GM12878 (cell line): ENCODE results near the gene PDE6D. TPM values are rescaled to one million over a fixed set of nuclear protein-coding genes. Genes with fewer than 3 reads are reported as not detected.

ENCODE experiments used
- ATAC-seq: fragments of 200-7000 bp; cut with Tn5 transposase; 3 replicates; pipeline ENCODE4 v1.9.1; 2020; ENCODE audit warnings: mild to moderate bottlenecking, moderate library complexity
- BruUV-seq: library from RNA; stranded (reverse); fragments of 400-500 nt; replicated peaks from 2 replicates; lab custom pipeline; 2021; lab: Mats Ljungman, UMichigan
- CTCF ChIA-PET: fragments of 300-600 bp; sonication (Branson Sonifier 250); formaldehyde crosslinking; extraction: SDS; loops from one replicate; lab custom pipeline; 2021; ENCODE audit warnings: inconsistent platforms; lab: Yijun Ruan, JAX
- POLR2A ChIA-PET: fragments of 350-600 bp; formaldehyde crosslinking; extraction: SDS; loops from one replicate; lab custom pipeline; 2021; ENCODE audit warnings: inconsistent platforms; lab: Charles Lee
- RAD21 ChIA-PET: fragments of 300-600 bp; sonication (Branson Sonifier 250); formaldehyde crosslinking; loops from one replicate; lab custom pipeline; 2023; ENCODE audit warnings: antibody characterized with exemption; ENCODE audit not compliant: unreplicated experiment; lab: Charles Lee
- SMC1A ChIA-PET: fragments of 300-600 bp; sonication (Branson Sonifier 250); formaldehyde crosslinking; loops from one replicate; lab custom pipeline; 2023; ENCODE audit not compliant: unreplicated experiment, uncharacterized antibody; lab: Charles Lee
- DNase-seq: peaks from one replicate; pipeline ENCODE4 v3.0.0-alpha.2; 2011; ENCODE audit warnings: low read depth, low spot score
- FAIRE-seq: peaks from 3 replicates; lab custom pipeline; 2011; peaks lifted over from hg19 to GRCh38; lab: Jason Lieb, UNC
- H2AFZ ChIP-seq: 2 replicates; pipeline ENCODE4 v1.6.0; 2011; ENCODE audit warnings: low read depth, low read length, control low read depth; ENCODE audit not compliant: control insufficient read depth
- H3K27ac ChIP-seq: 2 replicates; pipeline ENCODE4 v1.5.1; 2011; ENCODE audit warnings: control low read depth; ENCODE audit not compliant: control insufficient read depth, insufficient read depth
- H3K27me3 ChIP-seq, 2 experiments: replicated peaks in 1 of 2; 2 replicates each; pipeline versions ENCODE4 v1.6.0 to v1.6.1; 2011; ENCODE audit warnings: low read length in 1 of 2; ENCODE audit not compliant: control insufficient read depth in 2 of 2, insufficient read depth in 2 of 2
- H3K36me3 ChIP-seq, 2 experiments: 2 replicates each; pipeline ENCODE4 v1.5.1; 2011; ENCODE audit warnings: low read length in 1 of 2; ENCODE audit not compliant: control insufficient read depth in 2 of 2, insufficient read depth in 2 of 2
- H3K4me1 ChIP-seq: 2 replicates; pipeline ENCODE4 v1.6.1; 2011; ENCODE audit warnings: mild to moderate bottlenecking, low read length, moderate library complexity, mixed read lengths; ENCODE audit not compliant: control insufficient read depth, insufficient read depth
- H3K4me2 ChIP-seq: 2 replicates; pipeline ENCODE4 v1.6.0; 2011; ENCODE audit warnings: control low read depth; ENCODE audit not compliant: control insufficient read depth, insufficient read depth
- H3K4me3 ChIP-seq: fragments of 200-600 bp; sonication (generic); 2 replicates; pipeline ENCODE4 v1.5.1; 2016
- H3K79me2 ChIP-seq: 2 replicates; pipeline ENCODE4 v1.6.0; 2011; ENCODE audit warnings: low read length; ENCODE audit not compliant: control insufficient read depth, insufficient read depth
- H3K9ac ChIP-seq: 2 replicates; pipeline ENCODE4 v1.8.0; 2011; ENCODE audit warnings: low read length, control low read depth, mixed read lengths; ENCODE audit not compliant: control insufficient read depth, insufficient read depth
- H3K9me3 ChIP-seq: replicated peaks from 3 replicates; pipeline ENCODE4 v1.5.1; 2011; ENCODE audit warnings: mild to moderate bottlenecking, low read length; ENCODE audit not compliant: control insufficient read depth, insufficient read depth
- H4K20me1 ChIP-seq: 2 replicates; pipeline ENCODE4 v1.6.0; 2011; ENCODE audit not compliant: control insufficient read depth, insufficient read depth
- CUX1 ChIP-seq: IDR thresholded peaks from 2 replicates; pipeline ENCODE4 v1.6.1; 2012; ENCODE audit warnings: improper control_type of control experiment, low read depth, low read length; ENCODE audit not compliant: insufficient replicate concordance
- EP300 ChIP-seq, 2 experiments: fragments of 150-350 bp in 1 of 2; IDR thresholded peaks; 2 replicates each; pipeline ENCODE4 v1.6.1; 2011 to 2012; ENCODE audit warnings: low read depth in 2 of 2, low read length in 2 of 2, borderline replicate concordance in 1 of 2, improper control_type of control experiment in 1 of 2, inconsistent platforms in 1 of 2; ENCODE audit not compliant: control insufficient read depth in 1 of 2
- HDAC2 ChIP-seq: fragments of 200-600 bp; sonication (generic); IDR thresholded peaks from 2 replicates; pipeline ENCODE4 v1.6.1; 2017
- KDM1A ChIP-seq: fragments of 200-600 bp; sonication (generic); IDR thresholded peaks from 2 replicates; pipeline ENCODE4 v1.6.1; 2016; ENCODE audit warnings: borderline replicate concordance
- MAX ChIP-seq: IDR thresholded peaks from 2 replicates; pipeline ENCODE4 v1.6.1; 2012; ENCODE audit warnings: low read depth, low read length, improper control_type of control experiment
- MXI1 ChIP-seq: fragments of 150-350 bp; IDR thresholded peaks from 2 replicates; pipeline ENCODE4 v1.6.1; 2011; ENCODE audit warnings: low read depth, mild to moderate bottlenecking, inconsistent platforms, low read length, improper control_type of control experiment
- NBN ChIP-seq: fragments of 450-650 bp; IDR thresholded peaks from 2 replicates; pipeline ENCODE4 v1.6.1; 2016
- PAX5 ChIP-seq: IDR thresholded peaks from 2 replicates; pipeline ENCODE4 v1.6.1; 2011; ENCODE audit warnings: low read depth, low read length, borderline replicate concordance
- RCOR1 ChIP-seq: conservative IDR thresholded peaks from 2 replicates; pipeline ENCODE4 v1.6.1; 2012; ENCODE audit warnings: low read depth, low read length, improper control_type of control experiment
- SREBF1 ChIP-seq: IDR thresholded peaks from 2 replicates; pipeline ENCODE4 v1.6.1; 2012; ENCODE audit warnings: mild to moderate bottlenecking, low read length
- TCF12 ChIP-seq: IDR thresholded peaks from 2 replicates; pipeline ENCODE4 v1.6.1; 2011; ENCODE audit warnings: low read depth, mild to moderate bottlenecking, low read length
- ZNF24 ChIP-seq: fragments of 450-650 bp; IDR thresholded peaks from 2 replicates; pipeline ENCODE4 v1.6.1; 2017; ENCODE audit warnings: antibody characterized with exemption, mild to moderate bottlenecking
- ZNF274 ChIP-seq: IDR thresholded peaks from one replicate; pipeline ENCODE4 v1.8.0; 2011; ENCODE audit not compliant: insufficient read length, insufficient read depth
- ZNF622 ChIP-seq: fragments of 450-650 bp; IDR thresholded peaks from 2 replicates; pipeline ENCODE4 v1.6.1; 2017; ENCODE audit warnings: mild to moderate bottlenecking, inconsistent platforms
- WGBS: methylation state at CpG from one replicate; pipeline ENCODE4 v1.1.6; 2016; ENCODE audit warnings: low lambda C conversion rate; ENCODE audit not compliant: insufficient replicate concordance, insufficient coverage; ENCODE audit errors: missing lambda C conversion rate; 5-methylcytosine and 5-hydroxymethylcytosine counted together
- in situ Hi-C: fragments of 300-500 bp; cut with MboI; formaldehyde crosslinking; loops from 9 replicates; pipeline ENCODE4 v1.14.3; 2018; ENCODE audit warnings: mixed read lengths
- intact Hi-C: fragments of 100-400 bp; cut with micrococcal nuclease; formaldehyde crosslinking; loops from one replicate; pipeline ENCODE4 v1.14.2; 2022; ENCODE audit not compliant: unreplicated experiment
- polyA plus RNA-seq, 11 experiments: library from polyadenylated mRNA; depleted of rRNA in 4 of 11; unstranded in 6 of 11; stranded (reverse) in 5 of 11; fragments of >200 nt; fragmentation: Nextera tagmentation in 4 of 11; fragmentation: Illumina TruSeq in 1 of 11; extraction: Ambion mirVana in 4 of 11; extraction: Trizol in 1 of 11; gene quantifications; 1 replicate in 1 of 11; 2 replicates in 10 of 11; pipeline versions ENCODE4 v1.2.1 to v1.2.3, GENCODE V29; 2011 to 2016; ENCODE audit warnings: inconsistent platforms in 2 of 11, missing spikeins in 2 of 11, low read depth in 1 of 11
- total RNA-seq, 4 experiments: library from RNA; depleted of rRNA in 3 of 4; stranded (reverse); fragments of >200 nt in 3 of 4; fragmentation: Illumina TruSeq in 1 of 4; extraction: Trizol in 1 of 4; gene quantifications; 2 replicates each; pipeline versions ENCODE4 v1.2.1 to v1.2.3, GENCODE V29; 2013 to 2021
- TF ChIP-seq, protein P1 (sequence below): fragments of 450-650 bp; IDR thresholded peaks from 2 replicates; pipeline ENCODE4 v1.6.1; 2016; ENCODE audit warnings: mild to moderate bottlenecking

The PDE6D gene
- total and polyA plus RNA-seq, 10 of the 15 experiments (the other 5 are each of a cell fraction or from before 2014, with no cell fraction given) = 8.2 to 69.4 (median 56.2) TPM

DNA sequence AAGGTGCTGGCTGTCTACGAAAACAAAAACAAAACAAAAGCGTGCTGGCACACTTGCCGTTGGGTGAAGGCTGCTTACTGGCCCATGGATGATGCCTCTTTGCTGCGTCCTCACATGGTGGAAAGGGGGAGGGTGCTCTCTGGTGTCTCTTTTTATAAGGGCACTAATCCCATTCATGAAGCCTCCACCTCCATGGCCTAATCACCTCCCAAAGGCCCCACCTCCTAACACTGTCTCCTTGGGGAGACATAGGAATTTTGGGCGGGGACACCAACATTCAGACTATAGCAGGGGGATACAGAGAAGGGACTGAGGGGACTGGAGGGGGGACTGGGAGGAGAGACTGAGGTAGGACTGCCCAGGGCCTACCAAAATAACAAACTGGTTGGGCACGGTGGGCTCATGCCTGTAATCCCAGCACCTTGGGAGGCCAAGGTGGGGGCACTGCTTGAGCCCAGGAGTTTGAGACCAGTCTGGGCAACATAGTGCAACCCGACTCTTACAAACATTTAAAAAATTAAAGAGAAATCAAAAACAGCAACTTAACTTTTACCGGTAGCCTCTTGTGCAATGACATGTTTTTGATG lies 58.3 kb downstream of the PDE6D start:
- peaks cover 22% of the 10 kb centered on the region for H3K4me1 ChIP-seq
- FAIRE-seq = no peak
- ChIA-PET RAD21 (no interaction called here), SMC1A (interaction anchor here (1.5 kb wide), 1 partner anchor 78 kb away, joined by 4 read pairs; no protein-coding TSS in a partner anchor), POLR2A (interaction anchor here (0.6 to 1.5 kb wide), 2 partner anchors 45 to 54 kb away, joined by 3 to 5 read pairs; no protein-coding TSS in a partner anchor), CTCF (no interaction called here)
- no peak overlapping the region for H3K9ac ChIP-seq
- H4K20me1 ChIP-seq = no peaks in the 10 kb centered on the region
- no peaks in the 10 kb centered on the region for H3K9me3 ChIP-seq
- no peak overlapping the region for H2AFZ ChIP-seq
- no peaks in the 10 kb centered on the region for H3K27me3 ChIP-seq
- H3K4me3 ChIP-seq = no peak overlapping the region
- no peaks in the 10 kb centered on the region for H3K79me2 ChIP-seq
- H3K4me2 ChIP-seq = no peak overlapping the region
- WGBS = over 99% methylated on average over 8 of the region's 8 CpGs
- no TSS peak for BruUV-seq
- TF ChIP-seq SREBF1 (no peak), ZNF24 (no peak), MXI1 (no peak), PAX5 (no peak), HDAC2 (no peak), CUX1 (no peak), TCF12 (no peak), NBN (no peak), ZNF622 (no peak), KDM1A (no peak), RCOR1 (no peak), ZNF274 (no peak), EP300 (IDR thresholded peaks at IDR 0.05; ENCODE audit: borderline replicate concordance in 1 of 2, control insufficient read depth in 1 of 2, low read depth in 2 of 2, low read length in 2 of 2) (no peak), MAX (no peak)
- TF ChIP-seq, protein P1, sequence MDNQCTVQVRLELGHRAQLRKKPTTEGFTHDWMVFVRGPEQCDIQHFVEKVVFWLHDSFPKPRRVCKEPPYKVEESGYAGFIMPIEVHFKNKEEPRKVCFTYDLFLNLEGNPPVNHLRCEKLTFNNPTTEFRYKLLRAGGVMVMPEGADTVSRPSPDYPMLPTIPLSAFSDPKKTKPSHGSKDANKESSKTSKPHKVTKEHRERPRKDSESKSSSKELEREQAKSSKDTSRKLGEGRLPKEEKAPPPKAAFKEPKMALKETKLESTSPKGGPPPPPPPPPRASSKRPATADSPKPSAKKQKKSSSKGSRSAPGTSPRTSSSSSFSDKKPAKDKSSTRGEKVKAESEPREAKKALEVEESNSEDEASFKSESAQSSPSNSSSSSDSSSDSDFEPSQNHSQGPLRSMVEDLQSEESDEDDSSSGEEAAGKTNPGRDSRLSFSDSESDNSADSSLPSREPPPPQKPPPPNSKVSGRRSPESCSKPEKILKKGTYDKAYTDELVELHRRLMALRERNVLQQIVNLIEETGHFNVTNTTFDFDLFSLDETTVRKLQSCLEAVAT = no peak
- TF ChIP-seq, all 136 proteins: peak for 0
- intact Hi-C loops (no loop called here), in situ Hi-C loops (no loop called here)
- DNase-seq (no peak), ATAC-seq (no peak)
- Histone ChIP-seq H3K36me3 (no peaks in the 10 kb centered on the region), H3K27ac (no peak overlapping the region)
